K562 (cell line): Measurements from ENCODE around the gene FAM78B. TPM values are rescaled to one million over a fixed set of nuclear protein-coding genes. Genes with fewer than 3 reads are reported as not detected.

Experiments
- ATAC-seq: fragments of 200-7000 bp; cut with Tn5 transposase; 3 replicates; pipeline ENCODE4 v1.9.1; 2020; ENCODE audit warnings: moderate library complexity
- BruUV-seq: library from RNA; stranded (reverse); fragments of 400-500 nt; replicated peaks from 2 replicates; lab custom pipeline; 2021; lab: Mats Ljungman, UMichigan
- CTCF ChIA-PET: fragments of 300-600 bp; formaldehyde crosslinking; extraction: SDS; loops from one replicate; lab custom pipeline; 2021; ENCODE audit warnings: low intra/inter-chr PET ratio; lab: Yijun Ruan, JAX
- POLR2A ChIA-PET: fragments of 300-600, 350-650 bp; sonication (Branson Sonifier 250); formaldehyde crosslinking; extraction: SDS; loops from one replicate; lab custom pipeline; 2021; ENCODE audit warnings: antibody characterized with exemption, inconsistent platforms; lab: Yijun Ruan, JAX
- DNase-seq, 4 experiments: peaks; one replicate each; pipeline versions ENCODE4 v3.0.0 to v3.0.0-alpha.2; 2011 to 2018; ENCODE audit warnings: low spot score in 3 of 4, mixed read lengths in 3 of 4; ENCODE audit errors: extremely low read depth in 1 of 4
- FAIRE-seq: peaks from 2 replicates; lab custom pipeline; 2011; peaks lifted over from hg19 to GRCh38; lab: Jason Lieb, UNC
- H2AFZ ChIP-seq: 2 replicates; pipeline ENCODE4 v1.6.0; 2011; ENCODE audit warnings: low read depth, low read length, control low read depth, inconsistent platforms
- H3K27ac ChIP-seq: fragments of 200-600 bp; 3 replicates; pipeline ENCODE4 v1.8.0; 2011; ENCODE audit warnings: low read depth, mild to moderate bottlenecking, control low read depth, inconsistent platforms, low read length, moderate library complexity, mixed read lengths; ENCODE audit errors: extremely low read depth
- H3K27me3 ChIP-seq, 2 experiments: fragments of 300-600 bp in 1 of 2; 2 replicates in 1 of 2; 3 replicates in 1 of 2; pipeline versions ENCODE4 v1.6.0 to v1.8.0; 2011; ENCODE audit warnings: inconsistent platforms in 2 of 2, low read length in 2 of 2, mild to moderate bottlenecking in 1 of 2, mixed read lengths in 1 of 2, moderate library complexity in 1 of 2; ENCODE audit not compliant: control insufficient read depth in 2 of 2, insufficient read depth in 2 of 2
- H3K36me3 ChIP-seq: fragments of 300-600 bp; 3 replicates; pipeline ENCODE4 v1.8.0; 2011; ENCODE audit warnings: mild to moderate bottlenecking, low read length, inconsistent platforms; ENCODE audit not compliant: control insufficient read depth, insufficient read depth
- H3K4me1 ChIP-seq, 2 experiments: fragments of 200-600 bp in 1 of 2; replicated peaks in 1 of 2; 2 replicates in 1 of 2; 3 replicates in 1 of 2; pipeline versions ENCODE4 v1.5.1 to v1.8.0; 2011; ENCODE audit warnings: inconsistent platforms in 2 of 2, low read length in 2 of 2, mild to moderate bottlenecking in 1 of 2, mixed read lengths in 1 of 2, moderate library complexity in 1 of 2; ENCODE audit not compliant: control insufficient read depth in 2 of 2, insufficient read depth in 2 of 2
- H3K4me2 ChIP-seq: 2 replicates; pipeline ENCODE4 v1.6.1; 2011; ENCODE audit warnings: low read length, control low read depth, inconsistent platforms, mixed read lengths; ENCODE audit not compliant: insufficient read depth
- H3K4me3 ChIP-seq: fragments of 200-600 bp; sonication (generic), shearing (Covaris generic); 2 replicates; pipeline ENCODE4 v1.5.1; 2016; ENCODE audit warnings: control low read depth, inconsistent platforms
- H3K79me2 ChIP-seq: fragments of 200-600 bp; 3 replicates; pipeline ENCODE4 v1.8.0; 2011; ENCODE audit warnings: low read length, inconsistent platforms; ENCODE audit not compliant: control insufficient read depth, insufficient read depth
- H3K9ac ChIP-seq, 2 experiments: 2 replicates each; pipeline versions ENCODE4 v1.6.0 to v1.6.1; 2011; ENCODE audit warnings: low read depth in 2 of 2, low read length in 2 of 2, control low read depth in 1 of 2, inconsistent platforms in 1 of 2, mild to moderate bottlenecking in 1 of 2, mixed read lengths in 1 of 2; ENCODE audit not compliant: insufficient read depth in 1 of 2
- H3K9me1 ChIP-seq: one replicate; pipeline ENCODE4 v1.6.0; 2011; ENCODE audit warnings: inconsistent platforms, mild to moderate bottlenecking, low read length, moderate library complexity; ENCODE audit not compliant: control insufficient read depth, insufficient read depth
- H3K9me3 ChIP-seq: replicated peaks from 2 replicates; pipeline ENCODE4 v1.5.1; 2011; ENCODE audit warnings: low read depth, low read length, inconsistent platforms; ENCODE audit not compliant: control insufficient read depth, insufficient read depth
- H4K20me1 ChIP-seq: replicated peaks from 2 replicates; pipeline ENCODE4 v1.6.1; 2011; ENCODE audit warnings: low read length, inconsistent platforms, mixed read lengths; ENCODE audit not compliant: control insufficient read depth, insufficient read depth
- BCL6 ChIP-seq: fragments of 250-450 bp; sonication (Bioruptor Pico); IDR thresholded peaks from 2 replicates; pipeline ENCODE4 v1.4.0; 2020
- BHLHE40 ChIP-seq: IDR thresholded peaks from 2 replicates; pipeline ENCODE4 v1.6.1; 2011; ENCODE audit warnings: low read length, improper control_type of control experiment
- CBX8 ChIP-seq: fragments of 200-600 bp; sonication (generic); IDR thresholded peaks from 2 replicates; pipeline ENCODE4 v1.6.1; 2012; ENCODE audit warnings: borderline replicate concordance, mixed run types, low read depth, mild to moderate bottlenecking, moderate library complexity, mixed read lengths, low read length, control low read depth, inconsistent platforms; ENCODE audit not compliant: poor library complexity, severe bottlenecking; ENCODE audit errors: extremely low read depth
- CHD4 ChIP-seq: fragments of 200-600 bp; sonication (generic); IDR thresholded peaks from 3 replicates; pipeline ENCODE4 v1.6.1; 2012; ENCODE audit warnings: low read depth, mild to moderate bottlenecking, mixed read lengths, low read length, inconsistent platforms; ENCODE audit not compliant: insufficient read depth, insufficient replicate concordance, poor library complexity, severe bottlenecking
- FOXK1 ChIP-seq: sonication (generic); formaldehyde crosslinking; IDR thresholded peaks from 2 replicates; pipeline ENCODE4 v1.8.0; 2022; ENCODE audit warnings: missing genetic modification reagents, mild to moderate bottlenecking, borderline replicate concordance
- GTF2B ChIP-seq: IDR thresholded peaks from 2 replicates; pipeline ENCODE4 v1.6.1; 2011; ENCODE audit not compliant: insufficient read length; ENCODE audit errors: extremely low read depth
- HOXB6 ChIP-seq: fragments of 250-450 bp; sonication (Bioruptor Pico); IDR thresholded peaks from 2 replicates; pipeline ENCODE4 v1.5.1; 2022; ENCODE audit warnings: mild to moderate bottlenecking, borderline replicate concordance
- KLF16 ChIP-seq: IDR thresholded peaks from 2 replicates; pipeline ENCODE4 v1.6.1; 2016; ENCODE audit warnings: antibody characterized with exemption
- MEIS2 ChIP-seq: fragments of 450-650 bp; IDR thresholded peaks from 2 replicates; pipeline ENCODE4 v1.6.1; 2014; ENCODE audit warnings: mild to moderate bottlenecking; ENCODE audit not compliant: partially characterized antibody
- NR0B1 ChIP-seq: fragments of 450-650 bp; IDR thresholded peaks from one replicate; pipeline ENCODE4 v1.6.1; 2018; ENCODE audit warnings: mild to moderate bottlenecking, moderate library complexity; ENCODE audit not compliant: partially characterized antibody
- NUFIP1 ChIP-seq: fragments of 450-650 bp; IDR thresholded peaks from 2 replicates; pipeline ENCODE4 v1.6.1; 2018; ENCODE audit not compliant: partially characterized antibody
- PCBP1 ChIP-seq: fragments of 200-400 bp; formaldehyde crosslinking; IDR thresholded peaks from 2 replicates; pipeline ENCODE4 v1.6.1; 2018; ENCODE audit warnings: mild to moderate bottlenecking, low read depth, low read length; ENCODE audit not compliant: poor library complexity, severe bottlenecking
- SNAPC5 ChIP-seq: fragments of 250-450 bp; sonication (Bioruptor Pico); IDR thresholded peaks from 2 replicates; pipeline ENCODE4 v1.8.0; 2021; ENCODE audit warnings: moderate library complexity, mild to moderate bottlenecking, inconsistent platforms
- USF1 ChIP-seq: sonication (generic); formaldehyde crosslinking; IDR thresholded peaks from 2 replicates; pipeline ENCODE4 v1.9.0; 2022; ENCODE audit warnings: mild to moderate bottlenecking, missing genetic modification reagents
- WHSC1 ChIP-seq: IDR thresholded peaks from one replicate; pipeline ENCODE4 v1.6.1; 2012; ENCODE audit warnings: low read length, control low read depth, inconsistent platforms
- XRCC3 ChIP-seq: fragments of 450-650 bp; IDR thresholded peaks from 2 replicates; pipeline ENCODE4 v1.6.1; 2017; ENCODE audit warnings: mild to moderate bottlenecking, moderate library complexity
- ZBTB17 ChIP-seq: fragments of 450-650 bp; formaldehyde crosslinking; IDR thresholded peaks from 2 replicates; pipeline ENCODE4 v1.4.0; 2020; ENCODE audit warnings: mild to moderate bottlenecking
- ZNF3 ChIP-seq: fragments of 250-450 bp; sonication (Bioruptor Pico); IDR thresholded peaks from 2 replicates; pipeline ENCODE4 v1.5.0; 2021; ENCODE audit warnings: mild to moderate bottlenecking, moderate library complexity
- WGBS: fragments of 100-300 bp; shearing (Covaris generic); methylation state at CpG from one replicate; pipeline ENCODE4 v1.1.6; 2016; ENCODE audit warnings: low coverage, mixed read lengths; ENCODE audit not compliant: insufficient coverage; ENCODE audit errors: missing lambda C conversion rate; 5-methylcytosine and 5-hydroxymethylcytosine counted together
- in situ Hi-C: fragments of 300-500 bp; cut with MboI; formaldehyde crosslinking; loops from 4 replicates; pipeline ENCODE4 v1.15.0; 2018; ENCODE audit warnings: inconsistent platforms, mixed read lengths
- intact Hi-C: fragments of 100-400 bp; cut with micrococcal nuclease; formaldehyde crosslinking; loops from 2 replicates; pipeline ENCODE4 v1.14.2; 2022
- polyA plus RNA-seq, 8 experiments: library from polyadenylated mRNA; depleted of rRNA in 4 of 8; stranded (reverse) in 5 of 8; unstranded in 3 of 8; fragments of >200 nt; fragmentation: Nextera tagmentation in 2 of 8; fragmentation: Illumina TruSeq in 1 of 8; extraction: Ambion mirVana in 2 of 8; extraction: Trizol in 1 of 8; gene quantifications; 2 replicates each; pipeline versions ENCODE4 v1.2.1 to v1.2.3, GENCODE V29; 2011 to 2014; ENCODE audit warnings: inconsistent platforms in 1 of 8, missing spikeins in 1 of 8
- total RNA-seq, 7 experiments: library from RNA; depleted of rRNA in 6 of 7; stranded (reverse); fragments of >200 nt in 6 of 7; fragmentation: Illumina TruSeq in 2 of 7; extraction: Trizol in 2 of 7; gene quantifications; 2 replicates each; pipeline versions ENCODE4 v1.2.1 to v1.2.3, GENCODE V29; 2011 to 2021; ENCODE audit warnings: low replicate concordance in 1 of 7

FAM78B gene
- total and polyA plus RNA-seq, 9 of the 15 experiments (the other 6 are each of a cell fraction or from before 2014, with no cell fraction given), result 0.04 to 0.43 (median 0.29) TPM; not detected in 1

GRCh38 chr1:166079276-166079675, 87.5 kb downstream of the FAM78B start:
- in situ Hi-C loops (no loop called here), intact Hi-C loops (no loop called here)
- Histone ChIP-seq H3K4me2 (no peak overlapping the region), H3K27me3 (no peaks in the 10 kb centered on the region; a peak in 2 of 5 replicates), H3K9me3 (no peaks in the 10 kb centered on the region), H3K4me1 (no peaks in the 10 kb centered on the region), H4K20me1 (0 out of 2 replicates have a peak, but pooled peaks cover 3% of the 10 kb centered on the region), H3K36me3 (no peaks in the 10 kb centered on the region), H3K4me3 (no peak overlapping the region), H3K9ac (no peak overlapping the region), H3K27ac (no peak overlapping the region), H3K9me1 (no peaks in the 10 kb centered on the region), H3K79me2 (no peaks in the 10 kb centered on the region), H2AFZ (no peak overlapping the region)
- ATAC-seq (no peak), DNase-seq (no peak), FAIRE-seq (no peak)
- BruUV-seq, result no TSS peak
- ChIA-PET POLR2A (interaction anchor here (0.5 kb wide), 1 partner anchor 856 kb away, joined by 3 read pairs; no protein-coding TSS in a partner anchor), CTCF (no interaction called here)
- TF ChIP-seq CHD4 (no peak), XRCC3 (no peak), FOXK1 (no peak), CBX8 (no peak), NR0B1 (no peak), HOXB6 (no peak), ZNF3 (CRISPR knock-in tag) (no peak), ZBTB17 (CRISPR knock-in tag) (no peak), USF1 (no peak), GTF2B (no peak), NUFIP1 (no peak), BCL6 (no peak), BHLHE40 (no peak), SNAPC5 (no peak), PCBP1 (no peak), KLF16 (no peak), MEIS2 (no peak), WHSC1 (no peak)
- WGBS, result 0% methylated on average over 2 of the region's 2 CpGs
